Activated T-cell treated with anti-CD3 and anti-CD28 coated beads, Interleukin-2, amount 50 U/mL, for 1 hour (primary cell): ENCODE data around the gene MAP3K15.

ENCODE experiments used
- DNase-seq: peaks from one replicate; pipeline ENCODE4 v3.0.0-alpha.2; 2020

MAP3K15 gene

DNA sequence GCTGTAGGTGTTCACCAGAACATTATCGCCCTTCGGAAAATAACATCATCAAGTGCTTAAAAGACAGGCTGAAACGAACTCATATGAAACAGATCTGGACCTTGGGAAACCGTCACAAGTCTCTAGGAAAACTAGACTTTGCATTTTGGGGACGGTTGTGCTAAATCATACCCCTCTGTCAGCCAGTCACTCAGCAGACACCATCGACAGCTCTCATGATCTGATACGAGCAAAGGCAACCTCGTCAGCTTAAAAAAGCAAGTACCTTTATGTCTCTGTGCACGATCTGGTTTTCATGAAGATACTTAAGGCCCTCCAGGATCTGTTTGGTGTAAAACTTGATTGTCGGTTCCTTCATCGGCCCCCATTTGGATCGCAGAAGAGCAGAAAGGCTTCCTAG lies 123.2 kb downstream of the MAP3K15 start:
- DNase-seq, result no peak

DNA sequence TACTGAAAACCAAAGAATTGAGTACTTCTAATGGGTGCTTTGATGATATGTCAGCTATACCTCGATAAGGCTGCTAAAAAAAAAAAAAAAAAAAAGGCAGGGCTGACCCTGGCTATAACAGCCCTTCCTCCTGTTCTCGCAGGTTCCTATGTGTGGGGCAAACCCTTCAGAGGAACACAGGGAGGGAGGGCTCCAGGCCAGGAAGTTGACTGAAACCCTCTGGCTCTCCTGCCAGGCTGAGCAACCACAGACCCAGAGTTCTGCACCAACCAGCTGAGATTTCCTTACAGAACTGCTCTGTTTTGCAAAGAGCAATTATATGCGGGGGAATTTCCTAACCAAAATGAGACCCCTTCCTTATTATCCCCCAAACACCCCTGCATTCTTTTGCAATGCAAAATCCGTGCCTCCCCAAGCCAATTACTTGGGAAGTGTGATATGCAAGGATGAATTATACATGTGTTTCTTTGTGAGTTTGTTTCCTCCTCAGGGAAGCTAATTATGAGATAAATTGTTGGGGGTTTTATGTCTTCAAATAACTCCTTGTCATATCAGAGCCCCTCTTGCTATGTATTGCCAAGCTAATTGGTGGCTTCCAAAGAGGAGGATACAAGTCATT lies 126.0 kb downstream of the MAP3K15 start:
- DNase-seq, result no peak

DNA sequence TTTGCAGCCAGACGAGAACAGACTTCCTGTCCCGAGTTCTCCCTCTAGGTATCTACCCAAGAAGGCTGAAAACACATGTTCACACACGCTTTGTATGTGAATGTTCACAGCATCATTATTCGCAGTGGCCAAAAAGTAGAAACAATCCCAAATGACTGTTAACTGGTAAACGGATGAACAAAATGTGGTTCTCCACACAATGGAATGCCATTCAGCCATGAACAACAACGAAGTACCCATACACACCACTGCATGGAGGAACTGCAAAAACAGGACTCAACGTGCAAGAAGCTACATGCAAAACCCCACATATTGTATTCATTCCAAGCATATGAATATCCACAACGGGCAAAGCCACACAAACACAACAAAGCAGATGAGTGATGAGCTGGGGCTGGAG lies 126.6 kb downstream of the MAP3K15 start:
- no peak for DNase-seq

DNA sequence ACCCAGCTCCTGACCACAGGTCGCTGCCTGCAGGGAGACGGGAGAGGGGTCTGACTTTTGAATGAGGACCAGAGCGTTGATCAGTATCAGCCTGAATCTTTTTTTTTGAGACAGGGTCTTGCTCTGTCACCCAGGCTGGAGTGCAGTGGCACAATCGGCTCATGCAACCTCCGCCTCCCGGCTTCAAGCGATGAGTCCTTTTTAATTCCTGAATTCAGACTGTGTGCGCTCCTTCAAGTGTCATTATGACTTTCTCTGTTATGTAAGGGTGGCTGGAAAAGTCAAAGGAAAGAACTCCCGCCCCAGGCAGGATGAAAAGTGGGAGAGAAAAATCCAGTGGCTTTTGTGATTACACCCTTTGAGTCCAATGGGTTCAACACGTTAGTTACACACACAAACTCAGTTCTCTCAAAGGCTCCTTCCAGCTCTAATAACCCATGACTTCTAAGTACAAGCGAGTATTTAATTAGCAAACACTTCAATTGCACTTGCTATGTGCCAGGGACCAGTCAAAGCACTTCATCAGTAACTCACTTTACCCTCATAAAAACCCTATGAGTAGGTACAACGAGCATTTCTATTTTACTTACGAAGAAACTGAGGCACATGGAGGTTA lies 127.1 kb downstream of the MAP3K15 start:
- no peak for DNase-seq

DNA sequence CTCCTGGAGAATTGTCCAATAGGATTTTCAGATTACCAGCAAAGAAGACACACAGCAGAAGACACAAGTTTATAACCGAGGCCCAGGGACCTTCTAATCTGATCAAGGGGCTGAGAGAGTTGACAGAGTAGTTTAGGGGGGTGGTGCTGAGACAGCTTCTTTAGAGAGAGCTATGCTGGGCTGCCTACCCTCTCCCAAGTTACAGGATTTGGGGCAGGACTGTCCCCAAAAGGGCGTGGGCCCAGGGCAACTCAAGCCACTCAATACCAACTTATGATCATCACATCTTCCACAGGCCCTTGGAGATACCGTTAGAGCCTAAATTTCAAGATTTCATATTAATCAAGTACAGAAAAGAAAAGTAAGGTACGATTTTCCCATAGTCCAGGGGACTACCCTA lies 128.6 kb downstream of the MAP3K15 start:
- DNase-seq, result no peak

DNA sequence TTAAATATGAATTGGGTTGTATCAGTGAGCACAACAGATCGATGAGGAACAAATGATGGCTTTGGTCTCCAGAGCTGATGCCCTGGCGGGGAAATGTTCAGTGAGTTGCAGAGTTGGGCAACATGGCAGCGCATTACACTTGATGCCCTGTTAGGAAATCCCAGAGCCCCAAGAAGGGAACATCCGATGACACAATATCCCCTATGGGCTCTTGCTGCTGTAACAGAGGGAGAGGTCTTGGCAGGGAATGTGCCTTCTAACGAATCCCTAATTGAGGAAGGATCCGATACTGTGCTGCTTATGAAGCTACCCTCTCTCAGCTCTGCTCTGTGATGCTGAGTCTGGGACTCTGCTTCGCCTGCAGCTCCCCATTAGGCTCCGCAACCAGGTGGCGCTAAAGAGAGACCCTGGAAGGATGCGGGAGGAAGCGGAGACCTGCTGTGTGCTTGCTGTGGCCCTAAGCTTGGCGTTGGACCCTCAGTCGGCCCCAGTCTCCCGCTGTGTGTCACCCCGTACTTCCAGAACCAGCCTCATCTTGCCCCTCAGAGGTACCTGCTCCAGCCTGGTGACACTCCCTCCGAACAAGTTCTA lies 132.7 kb downstream of the MAP3K15 start:
- DNase-seq, result peak; percentile 54

DNA sequence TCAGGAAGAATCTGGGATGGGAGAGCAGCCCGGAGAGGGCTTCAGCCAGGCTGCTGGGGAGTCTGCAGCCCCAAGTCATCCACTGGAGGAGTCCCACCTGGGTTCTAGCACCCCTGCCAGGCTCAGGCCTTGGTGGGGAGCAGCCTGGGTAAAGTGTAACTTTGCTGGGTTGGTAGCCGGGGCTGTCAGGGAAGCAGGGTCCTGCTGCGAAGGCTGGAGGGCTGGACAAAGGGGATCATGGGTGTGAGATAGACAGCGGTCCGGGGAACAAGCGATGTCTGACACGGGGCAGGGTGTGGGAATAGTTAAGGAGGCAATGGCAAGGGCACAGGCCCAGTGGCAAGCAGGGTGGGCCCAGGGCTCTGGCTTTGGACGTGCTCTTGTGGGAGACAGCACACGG lies 134.0 kb downstream of the MAP3K15 start:
- DNase-seq, result no peak

DNA sequence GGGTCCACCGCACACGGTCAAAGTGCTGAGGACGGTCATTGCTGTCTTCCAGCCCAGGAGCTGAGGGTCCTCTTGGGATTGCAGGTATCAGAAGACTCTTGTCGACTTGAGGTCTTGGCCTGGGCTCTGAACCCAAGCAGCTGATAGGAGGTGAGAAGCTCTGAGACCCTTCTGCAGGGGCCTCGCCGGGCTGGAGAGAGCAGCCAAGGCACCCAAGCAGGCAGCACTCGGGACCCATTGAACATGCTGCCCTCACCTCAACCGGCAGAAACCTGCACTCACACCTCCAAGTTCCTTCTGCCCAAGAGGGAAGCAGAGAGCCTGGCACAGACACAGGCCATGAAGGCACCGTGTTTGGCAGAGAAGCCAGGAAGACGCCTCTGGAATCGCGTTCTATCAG lies 137.5 kb downstream of the MAP3K15 start:
- no peak for DNase-seq

DNA sequence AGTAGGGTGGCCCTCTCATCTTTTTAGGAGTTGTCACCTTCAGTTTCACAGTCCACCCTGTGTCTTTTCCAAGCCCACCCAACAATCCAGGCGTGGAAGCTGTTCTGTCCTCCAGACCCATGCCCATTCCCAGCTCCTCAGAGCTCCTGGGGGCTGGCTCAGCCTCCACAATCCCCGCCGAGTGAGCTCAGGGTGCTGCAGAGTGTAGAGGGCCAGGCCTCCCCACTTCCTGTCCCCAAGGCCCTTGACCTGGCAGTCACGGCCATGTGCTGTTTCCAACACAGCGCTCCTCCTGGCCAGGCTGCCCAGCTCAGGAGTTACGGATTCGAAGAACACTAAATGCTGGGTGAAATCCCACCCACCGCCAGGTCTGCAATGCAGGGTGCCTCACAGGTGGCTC lies 139.8 kb downstream of the MAP3K15 start:
- DNase-seq, result no peak

DNA sequence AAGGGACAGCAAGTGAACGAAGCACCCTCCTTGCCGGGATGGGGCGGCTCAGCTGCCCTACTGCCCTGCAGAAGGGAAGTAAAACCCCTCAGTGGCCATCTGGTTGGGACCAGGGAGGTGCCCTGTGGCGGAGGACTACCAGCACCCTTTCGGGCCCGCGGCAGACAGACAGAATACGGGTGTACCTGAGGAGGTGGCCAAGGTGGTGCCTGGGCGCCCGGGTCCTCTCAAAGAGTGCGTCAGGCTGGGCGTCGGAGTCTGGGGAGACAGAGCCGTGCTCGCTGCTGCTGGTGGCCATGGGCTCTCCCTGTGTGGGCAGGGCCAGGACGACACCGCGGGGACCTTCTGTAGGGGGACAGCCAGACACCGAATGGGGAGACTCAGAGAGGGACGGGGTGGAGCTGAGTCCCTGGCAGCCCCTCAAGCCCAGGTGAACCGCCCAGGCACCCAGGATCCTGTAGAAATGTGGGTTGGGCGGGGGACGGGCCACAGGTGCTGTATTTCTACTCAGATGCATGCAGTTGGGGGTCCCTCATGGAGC lies 141.9 kb downstream of the MAP3K15 start:
- DNase-seq, result no peak

DNA sequence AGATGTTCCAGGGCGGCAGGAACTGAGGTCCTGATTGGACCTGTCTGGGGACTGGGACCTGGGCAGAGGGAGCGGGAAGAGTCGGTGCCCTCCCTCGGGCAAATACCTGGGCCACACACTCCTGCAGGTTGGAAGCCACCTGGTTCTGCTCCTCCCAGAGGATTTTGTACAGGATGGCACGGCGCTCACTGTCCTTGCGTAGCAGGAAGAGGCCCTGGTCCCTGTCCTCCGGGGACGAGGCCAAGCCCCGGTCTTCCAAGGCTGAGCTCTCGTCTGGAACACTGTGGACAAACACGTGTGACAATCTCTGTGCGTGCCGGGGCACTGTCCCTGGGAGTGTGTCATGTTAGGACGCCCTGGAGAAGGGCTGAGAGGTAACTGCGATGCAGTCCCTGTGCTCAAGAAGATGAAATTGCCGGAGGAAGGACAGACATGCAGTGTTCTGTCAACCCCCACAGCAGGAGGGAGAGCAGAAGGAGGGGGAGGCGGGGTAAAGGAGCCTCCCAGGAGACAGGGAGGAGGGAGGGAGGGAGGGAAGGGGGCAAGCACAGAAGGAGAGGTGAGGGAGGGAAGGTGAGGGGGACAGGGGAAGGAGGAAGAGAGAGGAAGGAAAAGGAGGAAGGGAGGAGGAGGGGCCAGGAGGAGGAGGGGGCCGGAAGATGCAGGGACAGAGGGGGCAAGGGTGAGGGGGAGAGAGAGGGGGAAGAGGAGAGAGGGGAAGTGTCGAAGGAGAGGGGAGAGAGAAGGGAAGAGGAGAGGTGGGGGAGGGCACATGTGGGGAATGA lies 142.6 kb downstream of the MAP3K15 start:
- DNase-seq, result no peak

DNA sequence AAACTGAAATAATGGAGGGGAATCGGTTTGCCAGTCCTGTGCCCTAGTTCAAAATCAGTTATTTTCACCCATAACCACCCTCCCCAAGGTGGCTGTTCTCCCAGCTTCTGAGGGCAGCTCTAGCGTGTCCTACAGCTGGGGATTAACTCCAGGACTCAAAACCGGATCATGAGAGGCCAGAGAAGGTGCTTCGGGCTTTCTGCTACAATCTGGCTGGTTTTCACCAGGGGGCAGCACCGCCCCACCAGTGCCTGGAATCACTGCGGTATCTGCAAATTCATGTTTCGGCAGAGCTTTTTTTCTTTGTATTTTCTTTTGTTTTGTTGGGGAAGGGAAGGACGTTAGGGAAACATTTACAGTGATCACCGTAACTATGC lies 143.2 kb downstream of the MAP3K15 start:
- peak; percentile 70 for DNase-seq

DNA sequence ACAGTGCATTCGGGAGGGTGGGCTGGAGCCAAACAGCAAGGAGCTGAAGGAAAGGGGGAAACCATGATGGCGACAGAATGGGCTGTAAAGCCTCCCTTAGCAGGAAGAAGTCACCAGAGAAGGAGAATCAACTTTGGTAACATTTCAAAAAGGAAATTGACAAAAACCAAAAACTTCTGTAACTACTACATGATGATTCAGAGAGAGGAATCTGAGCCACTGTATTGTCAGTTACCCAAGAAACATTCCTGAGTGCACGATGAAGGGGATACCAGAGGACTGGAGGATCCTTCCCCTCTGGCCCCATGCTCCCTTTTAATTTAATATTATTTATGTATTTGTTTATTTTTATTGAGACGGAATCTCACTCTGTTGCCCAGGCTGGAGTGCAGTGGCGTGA lies 145.2 kb downstream of the MAP3K15 start:
- no peak for DNase-seq

DNA sequence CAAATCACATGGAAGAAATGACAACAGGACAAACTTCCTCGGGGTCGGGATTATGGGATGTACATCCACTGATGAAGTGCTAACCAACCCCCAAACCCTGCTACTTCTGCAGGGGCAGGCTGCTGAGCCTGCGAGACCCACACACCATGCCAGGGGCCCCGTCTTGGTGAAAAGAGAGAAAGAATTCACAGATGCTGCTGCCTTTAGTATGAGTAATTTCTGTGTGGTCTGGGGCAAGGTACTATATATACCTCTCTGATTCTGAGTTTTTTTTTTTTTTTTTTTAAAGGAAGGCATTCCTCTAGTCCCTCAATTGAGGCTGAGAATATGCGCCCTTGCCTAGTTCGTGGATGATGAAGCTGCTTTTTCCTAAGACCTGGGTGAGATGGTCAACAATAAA lies 146.7 kb downstream of the MAP3K15 start:
- no peak for DNase-seq

DNA sequence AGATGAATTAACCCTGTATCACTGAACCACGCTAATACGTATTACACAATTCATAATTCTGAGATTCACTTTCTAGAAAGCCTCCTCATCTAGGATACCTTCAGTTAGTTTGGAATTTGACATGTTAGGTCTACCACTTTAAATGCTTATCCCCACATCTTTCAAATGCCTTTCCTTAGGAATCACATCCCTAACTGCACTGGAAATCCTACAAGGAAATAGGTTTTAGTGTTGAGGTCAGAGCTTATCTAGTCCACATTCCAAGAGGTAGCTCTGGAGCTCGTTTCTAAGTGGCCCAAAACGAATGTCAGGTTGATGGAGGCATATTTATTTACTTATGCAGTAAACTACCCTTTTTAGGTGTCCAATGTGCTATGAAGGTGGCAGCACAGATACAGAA lies 153.6 kb downstream of the MAP3K15 start:
- DNase-seq, result no peak

DNA sequence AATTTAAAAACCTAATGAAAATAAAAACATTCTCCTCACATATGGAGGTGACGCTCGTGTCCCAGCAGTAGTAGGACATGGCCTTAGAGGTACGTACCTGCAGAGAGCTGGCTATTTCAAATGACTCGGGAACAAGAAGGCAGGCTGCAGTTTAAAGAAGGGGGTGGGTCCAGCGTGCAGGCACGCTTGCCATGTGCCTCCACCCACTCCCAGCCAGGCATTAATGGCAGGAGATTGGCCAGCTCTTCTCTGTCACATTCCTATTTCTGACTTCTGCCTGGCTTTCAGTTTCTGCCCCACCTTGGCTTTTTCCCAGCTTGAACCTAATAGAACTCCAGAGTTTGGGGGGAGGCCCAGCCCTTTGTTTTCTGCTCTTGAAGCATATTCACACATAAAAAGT lies 154.4 kb downstream of the MAP3K15 start:
- no peak for DNase-seq

DNA sequence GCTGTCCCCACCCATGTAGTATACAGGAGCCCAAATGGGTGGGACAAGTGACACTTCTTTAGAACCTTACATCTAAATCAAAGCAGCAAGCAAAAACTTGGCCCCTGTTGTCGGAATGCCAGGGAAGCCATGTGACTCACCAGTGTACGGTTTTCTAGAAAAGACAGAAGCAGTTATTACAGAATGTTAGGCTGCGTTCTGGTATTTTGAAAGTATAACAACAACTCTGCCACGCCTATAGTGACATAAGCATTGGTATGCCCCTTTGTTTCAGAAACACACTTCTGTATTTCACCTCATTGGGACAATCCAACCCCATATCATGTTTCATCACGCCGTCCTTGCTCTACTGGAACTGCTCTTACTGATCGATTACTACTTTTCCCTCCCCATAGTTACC lies 156.8 kb downstream of the MAP3K15 start:
- no peak for DNase-seq

DNA sequence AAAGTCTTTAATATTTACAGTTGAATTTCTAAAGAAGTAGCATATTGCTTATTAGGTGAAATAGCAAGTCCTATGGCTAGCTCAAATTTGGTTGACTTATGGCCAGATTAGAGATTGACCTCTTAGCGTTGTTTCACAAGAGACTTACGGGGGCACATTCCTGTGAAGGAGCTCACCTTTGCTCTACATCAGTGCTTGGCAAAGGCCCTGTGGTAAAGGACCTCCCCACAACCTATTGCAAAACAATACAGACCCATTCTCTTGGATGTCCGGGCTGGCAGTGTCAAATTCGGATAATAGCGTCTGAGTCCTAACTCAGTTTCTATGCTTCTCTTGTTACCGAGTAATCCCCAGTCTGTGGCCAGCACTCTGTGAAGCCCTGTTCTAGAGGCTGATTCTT lies 160.7 kb downstream of the MAP3K15 start:
- no peak for DNase-seq

DNA sequence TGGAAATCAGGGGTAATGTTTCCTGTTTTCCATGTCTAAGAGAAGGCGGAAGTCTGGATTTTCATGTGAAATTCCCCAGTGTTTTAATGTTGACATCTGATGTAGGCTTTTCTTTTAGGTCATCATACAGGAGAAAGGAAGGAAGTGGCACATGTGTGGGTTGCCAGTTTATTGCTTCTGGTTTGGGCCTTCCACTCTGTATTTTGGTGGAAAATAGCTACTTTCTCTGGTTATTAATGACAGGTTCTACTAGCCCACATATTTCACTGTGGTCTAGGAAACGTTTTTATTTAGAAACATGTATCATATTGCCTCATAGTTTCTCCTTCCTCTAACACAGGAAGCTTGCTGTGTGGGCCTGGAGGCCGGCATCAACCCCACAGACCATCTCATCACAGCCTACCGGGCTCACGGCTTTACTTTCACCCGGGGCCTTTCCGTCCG lies 164.3 kb downstream of the MAP3K15 start:
- no peak for DNase-seq

DNA sequence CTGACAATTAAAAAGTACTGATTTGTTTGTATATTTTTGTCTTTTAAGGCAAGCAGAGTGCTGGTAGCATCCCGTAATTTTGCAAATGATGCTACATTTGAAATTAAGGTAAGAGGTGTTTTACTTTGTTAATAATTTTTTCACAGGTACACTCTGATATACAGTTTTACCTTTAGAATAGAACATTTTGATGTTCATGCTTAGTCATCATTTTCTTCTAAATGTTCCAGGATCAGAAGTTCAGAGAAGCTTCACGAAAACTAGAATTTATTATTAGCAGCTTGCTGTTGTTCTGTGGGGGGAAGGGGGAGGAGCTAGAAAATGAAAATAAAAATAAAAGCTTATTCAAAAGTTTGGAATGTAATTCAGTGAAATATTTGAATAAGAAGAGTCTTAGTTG lies 166.0 kb downstream of the MAP3K15 start:
- DNase-seq, result no peak

DNA sequence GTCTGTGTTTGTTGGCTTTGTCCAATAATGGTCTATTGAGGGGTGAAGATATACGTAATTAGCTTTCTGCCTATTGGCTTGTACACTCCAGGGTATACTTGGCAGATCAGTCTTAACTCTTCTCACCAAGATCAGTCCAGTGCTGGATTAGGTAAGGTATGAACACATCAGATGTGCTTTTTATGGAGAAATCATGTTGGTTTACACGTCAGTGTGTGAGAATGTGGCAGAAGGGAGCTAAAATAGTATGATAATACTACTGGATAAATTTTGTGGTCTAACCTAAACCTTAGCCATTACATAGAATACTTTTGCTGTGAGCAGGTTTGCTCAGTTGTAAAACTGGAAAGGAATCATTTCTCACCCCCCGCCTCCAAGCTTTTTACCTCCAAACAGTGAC lies 167.4 kb downstream of the MAP3K15 start:
- DNase-seq, result no peak

DNA sequence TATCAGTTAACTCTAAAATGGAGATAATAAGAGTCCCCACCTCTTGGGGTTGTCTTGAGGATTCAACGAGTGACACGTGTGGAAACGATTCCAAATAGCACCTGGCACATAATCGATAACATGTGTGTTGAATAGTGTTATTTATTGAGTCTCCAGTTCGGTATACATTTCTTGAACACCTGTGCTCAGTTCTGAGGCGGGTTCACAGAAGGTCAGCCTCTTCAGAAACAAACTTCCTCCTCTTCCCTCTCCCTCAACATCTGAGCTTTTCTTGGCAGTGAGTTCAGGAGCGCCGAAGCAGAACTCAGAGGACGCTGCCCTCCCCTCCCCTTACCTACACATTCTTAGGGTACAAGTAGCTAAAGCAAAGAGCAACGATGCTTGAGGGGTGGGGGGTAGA lies 170.6 kb downstream of the MAP3K15 start:
- DNase-seq, result no peak

DNA sequence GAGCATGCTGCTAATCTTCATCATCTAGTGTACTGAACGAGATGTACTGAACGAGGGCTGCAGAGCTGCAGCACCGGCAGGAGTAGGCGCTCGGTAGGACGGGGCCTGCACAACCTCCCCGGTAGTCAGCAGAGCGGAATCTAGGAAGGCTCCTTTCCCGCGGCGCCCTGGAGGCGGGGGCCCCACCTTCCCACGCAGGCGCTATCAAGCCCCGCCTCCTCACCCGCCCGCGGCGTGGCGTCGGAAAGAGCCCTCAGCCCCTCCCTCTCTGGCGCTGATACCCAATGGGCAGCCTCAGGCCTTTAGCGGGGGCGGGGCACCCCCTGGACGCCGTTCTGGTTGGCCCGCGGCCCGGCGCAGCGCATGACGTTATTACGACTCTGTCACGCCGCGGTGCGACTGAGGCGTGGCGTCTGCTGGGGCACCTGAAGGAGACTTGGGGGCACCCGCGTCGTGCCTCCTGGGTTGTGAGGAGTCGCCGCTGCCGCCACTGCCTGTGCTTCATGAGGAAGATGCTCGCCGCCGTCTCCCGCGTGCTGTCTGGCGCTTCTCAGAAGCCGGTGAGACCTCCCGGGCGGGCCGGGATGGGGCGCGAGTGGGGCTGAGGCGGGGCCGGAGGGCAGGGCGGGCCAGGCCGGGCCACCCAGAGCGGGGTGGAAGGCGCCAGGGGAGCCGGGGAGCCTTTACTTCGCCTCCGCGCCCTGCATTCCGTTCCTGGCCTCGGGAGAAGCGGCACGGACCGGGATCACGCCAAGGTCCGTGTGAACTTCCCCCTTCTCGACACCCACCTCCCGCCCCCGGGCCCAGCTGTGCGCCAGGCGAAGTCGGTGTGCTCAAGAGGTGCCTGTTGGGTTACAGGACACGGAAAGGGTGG lies 171.5 kb downstream of the MAP3K15 start, which contains the start of gene PDHA1:
TSS of gene PDHA1 (plus strand) at position 393 of the 874 bp plus-strand sequence. CDS start at position 504, 111 bp downstream.
- peak; percentile 89 for DNase-seq
